ENCODE measurements around the gene LPP.
A peak's percentile ranks its signal among the peaks of the same experiment; 100 is the strongest.

The LPP gene

DNA sequence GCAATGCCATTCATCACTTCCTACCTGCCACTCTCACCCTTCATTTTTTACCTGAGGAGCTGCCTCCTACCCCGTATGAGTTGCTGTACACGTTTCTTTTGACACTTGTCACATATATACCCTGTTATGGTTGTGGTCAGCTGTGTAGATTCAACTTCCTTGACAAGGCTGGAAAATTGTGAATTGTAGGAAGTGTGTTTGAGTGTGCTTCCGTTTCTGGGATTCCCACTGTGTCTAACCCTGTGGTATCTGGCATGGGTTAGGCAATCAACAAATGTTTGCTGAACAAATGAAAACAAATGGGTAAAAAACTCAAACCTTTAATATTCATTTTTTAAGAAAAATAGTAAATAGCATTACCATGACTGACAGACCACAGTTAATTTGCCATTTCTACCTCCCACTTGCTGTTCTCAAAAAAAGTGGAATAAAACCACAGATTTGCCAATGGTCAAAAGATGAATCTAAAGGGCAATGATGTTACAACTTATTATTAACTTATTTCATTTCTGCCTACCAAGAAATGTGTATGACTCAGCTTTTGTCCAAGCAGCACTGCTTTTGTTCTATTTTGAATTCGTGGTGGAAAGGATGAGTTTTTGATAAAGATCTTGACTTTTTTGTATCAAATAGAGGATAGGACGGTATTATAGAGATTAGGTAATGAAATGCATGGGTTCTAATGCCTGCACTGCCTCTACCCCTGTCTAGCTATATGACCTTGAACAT lies 404.6 kb downstream of the LPP start:
- Mint-ChIP-seq H3K4me3 (no peak overlapping the region), H3K27ac (peak overlapping the region; percentile 7), H3K9me3 (no peaks in the 10 kb centered on the region), H3K4me1 (peaks cover 28% of the 10 kb centered on the region), H3K27me3 (no peaks in the 10 kb centered on the region), H3K36me3 (ENCODE audit: low read depth) (peaks cover 2% of the 10 kb centered on the region)
- peak; percentile 61 for ATAC-seq
- DNase-seq: no peak

DNA sequence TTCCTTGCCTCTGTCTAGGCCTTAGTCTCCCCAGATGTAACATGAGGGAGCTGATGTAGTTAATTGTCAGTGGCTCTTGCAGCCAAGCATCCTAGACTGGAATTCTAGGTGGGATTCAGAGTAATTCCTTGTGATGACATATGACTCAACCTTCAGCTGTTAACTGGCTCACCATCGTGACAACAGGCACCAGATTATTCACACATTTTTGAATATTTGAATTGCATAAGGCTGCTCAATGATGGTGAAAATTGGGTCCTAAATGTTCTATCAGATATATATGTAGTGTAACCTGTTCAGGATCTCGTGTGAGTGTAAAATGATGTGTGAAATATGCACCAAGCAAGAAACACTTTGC lies 405.1 kb downstream of the LPP start:
- DNase-seq: no peak
- peaks cover 28% of the 10 kb centered on the region for H3K4me1 Mint-ChIP-seq
- no peaks in the 10 kb centered on the region for H3K27me3 Mint-ChIP-seq

DNA sequence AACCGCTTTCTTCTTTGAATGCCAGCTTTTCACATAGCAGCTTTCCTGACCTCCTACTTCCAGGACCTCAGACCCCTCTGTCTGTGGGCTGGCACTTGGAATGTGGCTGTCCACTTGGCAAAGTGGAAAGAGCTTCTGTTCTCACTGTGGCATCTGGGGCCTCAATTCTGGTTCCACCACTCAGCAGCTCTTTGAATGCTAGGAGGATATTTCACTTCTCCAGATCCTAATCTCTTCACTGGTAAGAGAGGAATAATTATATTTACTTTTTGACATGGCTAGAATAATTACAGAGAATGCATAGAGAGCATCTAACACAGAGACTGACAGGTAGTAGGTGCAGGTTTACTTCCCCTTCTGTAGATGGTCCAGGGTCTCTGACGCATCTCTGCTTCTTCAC lies 405.9 kb downstream of the LPP start:
- DNase-seq: no peak
- H3K4me3 Mint-ChIP-seq: no peak overlapping the region
- H3K27me3 Mint-ChIP-seq: no peaks in the 10 kb centered on the region
- peaks cover 28% of the 10 kb centered on the region for H3K4me1 Mint-ChIP-seq
- no peaks in the 10 kb centered on the region for H3K9me3 Mint-ChIP-seq
- peaks cover 2% of the 10 kb centered on the region for H3K36me3 Mint-ChIP-seq (ENCODE audit: low read depth)
- H3K27ac Mint-ChIP-seq: no peak overlapping the region
- ATAC-seq: no peak

More for the DNA sequence above, 405.1 kb downstream of the LPP start:
- Mint-ChIP-seq H3K27ac (no peak overlapping the region), H3K4me3 (no peak overlapping the region), H3K36me3 (ENCODE audit: low read depth) (peaks cover 2% of the 10 kb centered on the region), H3K9me3 (no peaks in the 10 kb centered on the region)
- ATAC-seq: no peak

DNA sequence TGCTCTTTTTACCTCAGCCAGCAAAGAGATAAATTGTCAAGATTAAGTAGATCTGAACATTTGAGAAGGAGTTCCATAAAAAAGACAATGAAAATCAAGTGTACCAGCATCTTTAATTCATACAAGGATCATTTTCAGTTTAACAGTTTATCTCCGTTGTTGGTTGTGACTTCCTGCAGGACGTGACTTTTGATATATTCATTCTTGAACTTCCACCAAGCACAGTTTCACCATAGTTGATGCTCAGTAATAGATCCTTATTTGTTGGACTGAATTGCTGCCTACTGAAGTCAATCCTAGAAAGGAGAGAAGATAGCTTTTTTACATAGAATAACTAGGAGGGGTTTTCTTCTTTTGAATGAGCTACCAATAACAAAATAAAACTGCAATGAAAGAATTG lies 408.2 kb downstream of the LPP start:
- no peaks in the 10 kb centered on the region for H3K9me3 Mint-ChIP-seq
- H3K4me1 Mint-ChIP-seq: peaks cover 28% of the 10 kb centered on the region
- no peak for DNase-seq
- no peak for ATAC-seq
- H3K27ac Mint-ChIP-seq: no peak overlapping the region
- H3K36me3 Mint-ChIP-seq (ENCODE audit: low read depth): peaks cover under 1% of the 10 kb centered on the region
- H3K4me3 Mint-ChIP-seq: no peak overlapping the region
- H3K27me3 Mint-ChIP-seq: no peaks in the 10 kb centered on the region

DNA sequence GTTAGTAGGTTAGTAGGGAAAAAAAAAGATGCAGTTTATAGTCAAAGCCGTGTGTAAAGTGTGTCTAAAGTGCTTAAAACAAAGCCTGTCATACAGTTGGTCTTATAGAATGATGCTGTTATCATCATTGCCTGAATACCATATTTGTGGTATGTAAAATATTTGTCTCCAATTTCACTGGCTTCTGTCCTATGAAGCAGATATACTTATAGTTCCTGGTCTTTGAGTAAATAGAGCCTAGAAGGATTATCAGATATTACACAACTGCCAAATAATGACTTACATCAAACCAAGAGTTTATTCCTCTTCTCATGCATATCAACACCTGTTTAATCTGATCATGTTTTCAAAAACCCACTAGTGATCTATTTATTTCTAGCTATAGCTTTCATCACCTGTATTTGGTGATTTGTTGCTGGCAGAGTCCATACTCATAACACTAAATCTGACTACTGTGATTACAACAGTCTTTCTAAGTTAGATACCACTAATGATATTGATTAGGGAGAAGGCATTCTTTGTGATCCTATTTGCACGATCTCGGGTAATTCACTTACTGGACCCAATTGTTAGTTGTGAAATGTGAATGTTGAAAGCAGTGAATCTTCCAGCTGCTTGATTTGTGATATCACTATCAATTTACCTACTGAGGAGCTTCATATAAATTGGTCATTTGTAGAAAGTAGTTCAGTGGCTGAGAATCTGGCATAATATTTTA lies 413.7 kb downstream of the LPP start:
- H3K9me3 Mint-ChIP-seq: no peaks in the 10 kb centered on the region
- DNase-seq (no peak), ATAC-seq (no peak)
- H3K4me3 Mint-ChIP-seq: no peak overlapping the region
- no peak overlapping the region for H3K27ac Mint-ChIP-seq
- H3K27me3 Mint-ChIP-seq: no peaks in the 10 kb centered on the region
- peaks cover 7% of the 10 kb centered on the region for H3K4me1 Mint-ChIP-seq
- no peaks in the 10 kb centered on the region for H3K36me3 Mint-ChIP-seq (ENCODE audit: low read depth)

DNA sequence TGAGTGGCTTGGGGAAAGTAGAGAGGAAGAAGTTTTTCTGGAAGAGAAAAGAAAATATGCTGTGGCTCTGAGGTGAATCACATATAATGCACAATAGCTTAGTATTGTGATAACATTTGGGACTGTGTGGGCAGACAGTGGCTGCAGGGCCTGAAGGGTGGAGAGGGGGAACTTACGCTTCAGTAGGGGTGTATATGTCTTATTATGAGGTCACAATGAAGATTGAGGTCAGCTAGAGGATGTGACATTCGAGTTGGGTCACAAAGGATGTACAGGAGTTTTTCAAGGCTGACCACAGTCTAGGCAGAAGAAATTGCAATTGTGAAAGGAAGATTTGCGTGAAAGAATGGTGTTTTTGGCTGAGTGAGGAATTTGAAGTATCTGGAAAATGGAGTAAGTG lies 414.8 kb downstream of the LPP start:
- Mint-ChIP-seq H3K27ac (peak overlapping the region; percentile 4), H3K4me3 (no peak overlapping the region), H3K36me3 (ENCODE audit: low read depth) (no peaks in the 10 kb centered on the region), H3K9me3 (no peaks in the 10 kb centered on the region), H3K4me1 (peaks cover 7% of the 10 kb centered on the region), H3K27me3 (no peaks in the 10 kb centered on the region)
- no peak for DNase-seq
- peak; percentile 66 for ATAC-seq

DNA sequence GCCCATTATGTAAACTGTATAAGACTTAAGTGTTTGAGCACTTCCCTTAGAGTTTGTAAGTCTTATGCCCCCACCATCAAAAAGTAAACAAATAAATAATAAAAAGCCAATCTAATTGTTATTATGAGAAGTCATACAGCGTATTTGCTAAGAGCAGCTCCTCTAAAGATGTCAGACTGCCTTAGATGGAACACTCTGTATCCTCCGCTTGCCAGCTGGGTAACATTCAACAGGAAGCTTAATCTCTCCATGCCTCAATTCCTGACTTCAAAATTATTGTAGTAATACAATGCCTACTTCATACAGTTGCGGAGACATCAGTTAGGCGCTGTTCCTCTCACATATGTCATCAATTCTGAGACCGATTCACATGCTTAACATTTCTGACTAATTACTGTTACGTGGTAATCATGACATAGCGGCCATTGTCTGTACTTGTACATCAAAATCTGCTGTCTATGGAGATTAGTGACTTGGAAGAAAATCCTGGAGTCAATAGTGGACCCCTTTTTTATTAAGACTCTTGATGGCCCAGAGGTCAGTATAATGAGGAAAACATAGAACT lies 417.7 kb downstream of the LPP start:
- no peak for DNase-seq
- ATAC-seq: no peak
- Mint-ChIP-seq H3K9me3 (no peaks in the 10 kb centered on the region), H3K4me3 (no peak overlapping the region), H3K27me3 (no peaks in the 10 kb centered on the region), H3K27ac (no peak overlapping the region), H3K36me3 (ENCODE audit: low read depth) (no peaks in the 10 kb centered on the region), H3K4me1 (peaks cover 7% of the 10 kb centered on the region)

DNA sequence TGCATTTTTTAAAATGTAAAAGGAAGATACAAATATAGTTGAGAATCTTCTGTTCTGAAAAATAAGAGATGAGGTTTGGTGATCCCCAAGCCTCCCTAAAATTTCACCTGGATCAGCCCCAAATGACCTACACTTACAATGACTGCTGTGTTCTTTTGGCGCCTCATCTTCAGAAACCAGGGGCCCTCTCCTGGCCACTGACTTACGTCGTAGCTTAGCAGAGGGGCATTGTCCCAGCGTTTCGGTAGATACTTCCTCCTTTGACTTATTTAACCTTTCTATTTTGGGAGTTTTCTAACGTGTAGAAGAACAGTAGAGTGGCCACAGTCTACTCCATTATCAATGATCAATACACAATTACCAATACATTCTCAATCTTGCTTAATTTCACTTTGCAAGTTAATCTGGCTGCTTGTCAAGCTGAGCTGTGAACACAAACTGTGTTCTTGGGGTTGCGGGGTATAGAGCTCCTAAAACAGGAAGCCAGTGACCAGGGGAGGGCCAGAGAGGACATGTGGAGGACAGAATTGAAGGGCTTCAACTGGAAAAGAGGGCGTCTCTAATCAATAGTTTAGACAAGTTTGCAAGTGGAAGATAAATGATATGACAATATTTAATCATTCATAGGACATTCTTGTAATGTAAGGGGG lies 419.5 kb downstream of the LPP start:
- no peaks in the 10 kb centered on the region for H3K9me3 Mint-ChIP-seq
- peaks cover 11% of the 10 kb centered on the region for H3K4me1 Mint-ChIP-seq
- H3K4me3 Mint-ChIP-seq: no peak overlapping the region

DNA sequence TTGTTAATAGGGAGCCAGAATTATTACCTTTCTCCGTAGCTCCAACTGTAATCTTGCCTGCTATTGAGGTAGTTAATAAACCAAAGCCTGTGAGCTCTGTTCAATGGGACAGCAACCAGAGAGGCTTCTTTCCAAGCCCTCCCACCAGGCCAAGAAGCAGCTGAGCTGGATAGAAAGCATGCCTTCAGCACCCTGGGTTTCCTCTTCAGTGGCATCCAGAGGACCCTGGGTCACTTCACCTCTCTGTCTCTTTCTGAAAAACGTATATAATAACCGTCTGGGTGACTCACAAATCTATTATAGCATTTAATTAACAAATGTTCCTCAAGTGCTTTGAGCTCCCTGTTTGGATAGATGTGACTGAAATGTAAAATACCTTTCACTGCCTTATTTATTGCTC lies 420.0 kb downstream of the LPP start:
- Mint-ChIP-seq H3K27ac (no peak overlapping the region), H3K9me3 (no peaks in the 10 kb centered on the region), H3K4me1 (peaks cover 12% of the 10 kb centered on the region), H3K4me3 (no peak overlapping the region), H3K27me3 (no peaks in the 10 kb centered on the region), H3K36me3 (ENCODE audit: low read depth) (peaks cover 3% of the 10 kb centered on the region)
- ATAC-seq: no peak
- no peak for DNase-seq

More for the DNA sequence above, 419.5 kb downstream of the LPP start:
- ATAC-seq (no peak), DNase-seq (no peak)
- Mint-ChIP-seq H3K27me3 (no peaks in the 10 kb centered on the region), H3K27ac (no peak overlapping the region), H3K36me3 (ENCODE audit: low read depth) (peaks cover under 1% of the 10 kb centered on the region)

DNA sequence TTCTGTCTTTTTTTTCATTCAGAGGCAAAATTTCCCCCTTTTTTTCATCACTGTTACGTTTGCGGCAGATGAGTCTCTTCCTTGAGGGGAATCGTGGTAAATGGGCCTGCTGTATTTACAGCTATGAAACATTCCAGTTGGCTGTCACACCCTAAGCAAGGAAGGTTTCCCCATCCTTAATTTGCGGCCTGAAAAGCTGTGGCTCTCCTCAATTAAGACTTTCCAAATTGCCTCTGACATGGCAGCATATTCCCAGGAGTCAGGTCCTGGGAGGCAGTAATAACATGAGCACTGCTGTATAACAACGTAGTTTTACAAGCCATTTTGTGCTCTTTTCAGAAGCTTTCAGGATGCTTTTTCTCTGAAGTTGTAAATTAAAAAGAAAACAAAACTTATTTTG lies 420.9 kb downstream of the LPP start:
- H3K9me3 Mint-ChIP-seq: no peaks in the 10 kb centered on the region
- no peak for ATAC-seq
- peaks cover 15% of the 10 kb centered on the region for H3K4me1 Mint-ChIP-seq
- DNase-seq: no peak
- peaks cover 7% of the 10 kb centered on the region for H3K36me3 Mint-ChIP-seq (ENCODE audit: low read depth)
- H3K27me3 Mint-ChIP-seq: no peaks in the 10 kb centered on the region
- H3K4me3 Mint-ChIP-seq: no peak overlapping the region
- no peak overlapping the region for H3K27ac Mint-ChIP-seq

DNA sequence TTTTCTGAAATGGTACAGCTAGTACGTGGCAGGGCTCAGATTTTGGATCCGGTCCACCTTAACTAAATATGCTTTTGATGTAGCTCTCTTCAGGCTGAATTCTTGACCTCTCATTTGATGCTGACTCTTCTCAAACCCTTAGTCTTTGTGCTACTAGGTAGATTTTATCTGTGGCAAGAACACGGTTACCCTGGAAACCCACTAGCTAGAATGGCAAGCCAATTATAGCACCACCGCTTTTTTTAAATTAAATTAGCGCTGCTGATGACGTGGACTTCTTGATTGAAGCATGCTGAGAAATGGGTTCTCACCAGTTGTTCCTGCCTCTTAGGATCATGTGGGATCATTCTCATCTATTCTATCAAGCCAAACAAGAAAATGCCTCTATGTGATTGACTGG lies 421.5 kb downstream of the LPP start:
- H3K4me1 Mint-ChIP-seq: peaks cover 19% of the 10 kb centered on the region
- DNase-seq (no peak), ATAC-seq (no peak)
- no peaks in the 10 kb centered on the region for H3K27me3 Mint-ChIP-seq
- H3K36me3 Mint-ChIP-seq (ENCODE audit: low read depth): peaks cover 7% of the 10 kb centered on the region
- no peak overlapping the region for H3K27ac Mint-ChIP-seq
- no peaks in the 10 kb centered on the region for H3K9me3 Mint-ChIP-seq
- H3K4me3 Mint-ChIP-seq: no peak overlapping the region

DNA sequence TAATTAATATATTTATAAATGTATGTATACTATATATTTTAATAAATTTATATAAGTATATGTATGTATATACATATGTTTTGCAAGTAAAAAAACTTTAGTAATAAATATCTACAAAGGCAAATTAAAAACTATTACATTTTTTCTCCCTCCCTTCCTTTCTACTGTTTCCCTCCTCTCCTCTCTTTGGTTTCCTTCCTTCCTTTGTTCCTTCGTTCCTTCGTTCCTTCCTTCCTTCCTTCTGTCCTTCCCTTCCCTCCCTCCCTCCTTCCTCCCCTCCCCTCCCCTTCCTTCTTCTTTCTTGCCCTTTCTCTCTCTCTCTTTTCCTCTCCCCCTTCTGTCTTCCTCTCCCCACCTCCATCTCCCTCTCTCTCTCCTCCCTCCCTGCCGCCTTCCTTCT lies 423.6 kb downstream of the LPP start:
- Mint-ChIP-seq H3K4me1 (peaks cover 26% of the 10 kb centered on the region), H3K27me3 (no peaks in the 10 kb centered on the region), H3K4me3 (no peak overlapping the region), H3K36me3 (ENCODE audit: low read depth) (peaks cover 8% of the 10 kb centered on the region), H3K27ac (no peak overlapping the region), H3K9me3 (no peaks in the 10 kb centered on the region)
- DNase-seq: no peak
- no peak for ATAC-seq

DNA sequence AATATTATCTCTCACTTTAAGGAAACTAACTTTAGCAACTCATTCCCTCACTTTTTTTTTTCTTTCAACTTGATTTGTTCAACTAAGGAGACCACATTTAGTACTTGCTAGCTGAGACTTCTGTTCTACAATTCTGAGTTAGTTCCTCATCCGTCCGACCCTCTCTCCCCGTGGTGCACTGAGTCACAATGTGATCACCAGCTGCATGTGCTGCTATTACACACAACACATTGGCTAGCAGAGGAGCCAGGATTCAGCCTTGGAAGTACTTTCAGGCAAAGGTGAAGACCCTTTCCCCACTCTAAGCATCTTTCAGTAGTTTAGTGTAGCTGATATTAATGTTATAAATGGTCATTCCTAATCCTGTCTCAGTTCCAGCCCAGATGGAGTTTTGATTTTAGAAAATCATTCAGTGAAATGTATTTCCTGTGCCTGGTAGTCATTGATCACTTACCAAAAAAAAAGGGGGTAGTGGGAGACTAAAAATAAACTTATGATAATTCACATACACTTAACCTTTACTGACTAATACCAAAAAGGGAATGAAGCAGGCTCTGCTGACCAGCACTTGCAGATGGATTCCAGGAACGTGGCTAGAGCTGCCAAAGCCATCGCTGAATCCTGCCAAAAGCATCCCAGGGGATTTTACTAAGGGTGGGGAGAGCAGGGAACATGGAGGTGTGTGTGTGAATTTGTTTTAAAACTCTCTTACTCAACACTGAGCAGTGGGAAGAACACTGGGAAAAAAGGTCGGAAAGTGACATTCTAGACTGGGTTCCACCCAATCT lies 424.8 kb downstream of the LPP start:
- peaks cover 26% of the 10 kb centered on the region for H3K4me1 Mint-ChIP-seq
- peak; percentile 70 for ATAC-seq
- H3K36me3 Mint-ChIP-seq (ENCODE audit: low read depth): peaks cover 8% of the 10 kb centered on the region
- peak overlapping the region; percentile 20 for H3K27ac Mint-ChIP-seq
- DNase-seq: peak; percentile 12
- H3K27me3 Mint-ChIP-seq: no peaks in the 10 kb centered on the region
- H3K4me3 Mint-ChIP-seq: no peak overlapping the region
- H3K9me3 Mint-ChIP-seq: no peaks in the 10 kb centered on the region

DNA sequence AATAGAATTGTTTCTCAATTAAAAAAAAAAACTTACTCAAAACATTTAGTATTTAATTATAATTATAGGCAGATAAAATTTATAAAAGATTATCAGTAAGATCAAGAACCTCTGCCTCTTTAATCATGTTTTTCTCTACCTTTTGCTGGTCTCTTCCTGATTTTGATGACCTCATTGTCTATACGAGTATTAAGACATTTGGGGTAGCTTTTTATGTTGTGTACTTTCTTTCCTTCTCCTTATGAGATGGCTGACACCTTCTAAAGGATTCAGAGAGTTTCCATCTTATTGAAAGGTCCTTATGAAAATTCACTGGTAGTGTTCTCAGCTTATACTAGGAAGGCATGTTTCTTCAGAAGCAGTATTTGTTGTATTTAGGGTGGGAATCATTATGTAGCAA lies 426.3 kb downstream of the LPP start:
- H3K27ac Mint-ChIP-seq: peak overlapping the region; percentile 47

More for the DNA sequence above, 426.3 kb downstream of the LPP start:
- DNase-seq (no peak), ATAC-seq (no peak)
- H3K36me3 Mint-ChIP-seq (ENCODE audit: low read depth): peaks cover 8% of the 10 kb centered on the region
- H3K27me3 Mint-ChIP-seq: no peaks in the 10 kb centered on the region
- H3K4me3 Mint-ChIP-seq: no peak overlapping the region
- peaks cover 34% of the 10 kb centered on the region for H3K4me1 Mint-ChIP-seq
- no peaks in the 10 kb centered on the region for H3K9me3 Mint-ChIP-seq

All from activated naive CD8-positive, alpha-beta T cell treated with anti-CD3 and anti-CD28 coated beads, Interleukin-2, amount 50 U/mL, for 24 hours (primary cell).